ENCODE data around the gene GPC3. TPM values are rescaled to one million over a fixed set of nuclear protein-coding genes. Genes with fewer than 3 reads are reported as not detected.

GPC3 gene
- total RNA-seq, 2 donors from 2014 or later = 1.9 to 2.0 TPM

- TF ChIP-seq, protein P1, sequence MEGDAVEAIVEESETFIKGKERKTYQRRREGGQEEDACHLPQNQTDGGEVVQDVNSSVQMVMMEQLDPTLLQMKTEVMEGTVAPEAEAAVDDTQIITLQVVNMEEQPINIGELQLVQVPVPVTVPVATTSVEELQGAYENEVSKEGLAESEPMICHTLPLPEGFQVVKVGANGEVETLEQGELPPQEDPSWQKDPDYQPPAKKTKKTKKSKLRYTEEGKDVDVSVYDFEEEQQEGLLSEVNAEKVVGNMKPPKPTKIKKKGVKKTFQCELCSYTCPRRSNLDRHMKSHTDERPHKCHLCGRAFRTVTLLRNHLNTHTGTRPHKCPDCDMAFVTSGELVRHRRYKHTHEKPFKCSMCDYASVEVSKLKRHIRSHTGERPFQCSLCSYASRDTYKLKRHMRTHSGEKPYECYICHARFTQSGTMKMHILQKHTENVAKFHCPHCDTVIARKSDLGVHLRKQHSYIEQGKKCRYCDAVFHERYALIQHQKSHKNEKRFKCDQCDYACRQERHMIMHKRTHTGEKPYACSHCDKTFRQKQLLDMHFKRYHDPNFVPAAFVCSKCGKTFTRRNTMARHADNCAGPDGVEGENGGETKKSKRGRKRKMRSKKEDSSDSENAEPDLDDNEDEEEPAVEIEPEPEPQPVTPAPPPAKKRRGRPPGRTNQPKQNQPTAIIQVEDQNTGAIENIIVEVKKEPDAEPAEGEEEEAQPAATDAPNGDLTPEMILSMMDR (IDR thresholded peaks at IDR 0.05) = no peak
- intact Hi-C loops (cut with DNase I) = loop anchor here (10.0 kb wide), 1 partner anchor 134 kb away; no protein-coding TSS in a partner anchor
- no peak for DNase-seq
Observed at GRCh38 chrX:133928365-133928764, 57.0 kb downstream of the GPC3 start.

GRCh38 chrX:133926809-133927208, 58.6 kb downstream of the GPC3 start:
- no peak overlapping the region for H3K27ac ChIP-seq
- intact Hi-C loops (cut with DNase I) = loop anchor here (10.0 kb wide), 1 partner anchor 132 kb away; no protein-coding TSS in a partner anchor
- H3K4me1 ChIP-seq = no peaks in the 10 kb centered on the region
- no peak overlapping the region for H3K4me3 ChIP-seq
- no peaks in the 10 kb centered on the region for H3K36me3 ChIP-seq
- H3K9me3 ChIP-seq = no peaks in the 10 kb centered on the region
- no peak for DNase-seq
- TF ChIP-seq, protein P1 (IDR thresholded peaks at IDR 0.05) = no peak
- no peaks in the 10 kb centered on the region for H3K27me3 ChIP-seq
- no peak overlapping the region for H3K9ac ChIP-seq (ENCODE audit: low read depth in 2 of 2, low read length in 2 of 2)

More at GRCh38 chrX:133928365-133928764, 57.0 kb downstream of the GPC3 start:
- no peaks in the 10 kb centered on the region for H3K27me3 ChIP-seq
- H3K9ac ChIP-seq (ENCODE audit: low read depth in 2 of 2, low read length in 2 of 2) = no peak overlapping the region
- H3K36me3 ChIP-seq = no peaks in the 10 kb centered on the region
- H3K9me3 ChIP-seq = no peaks in the 10 kb centered on the region
- no peaks in the 10 kb centered on the region for H3K4me1 ChIP-seq
- no peak overlapping the region for H3K27ac ChIP-seq
- no peak overlapping the region for H3K4me3 ChIP-seq

DNA sequence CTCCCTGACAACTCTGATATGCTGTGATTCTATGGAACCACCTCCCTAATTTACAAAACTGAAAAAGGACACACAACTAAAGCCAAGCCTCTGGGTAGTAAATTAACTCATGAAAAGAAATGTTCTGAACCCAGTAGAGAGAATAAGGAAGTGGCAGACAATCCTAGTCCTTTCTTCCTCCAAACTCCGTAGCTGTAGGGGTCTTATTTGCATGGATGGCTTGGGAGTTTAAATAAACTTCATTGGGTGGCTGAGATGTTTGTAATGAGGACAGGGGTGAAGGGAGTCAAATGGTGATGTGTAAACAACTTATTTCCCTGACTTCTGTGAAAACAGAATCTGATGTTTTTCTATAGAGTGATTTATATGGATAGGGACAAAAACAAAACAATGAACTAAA, 59.3 kb downstream of the GPC3 start:
- no peaks in the 10 kb centered on the region for H3K27me3 ChIP-seq
- no peak for DNase-seq
- H3K4me3 ChIP-seq = no peak overlapping the region
- intact Hi-C loops (cut with DNase I) = loop anchor here (10.0 kb wide), 1 partner anchor 131 kb away; no protein-coding TSS in a partner anchor
- no peak overlapping the region for H3K27ac ChIP-seq
- no peaks in the 10 kb centered on the region for H3K4me1 ChIP-seq
- no peaks in the 10 kb centered on the region for H3K9me3 ChIP-seq
- TF ChIP-seq, protein P1 (IDR thresholded peaks at IDR 0.05) = no peak
- no peak overlapping the region for H3K9ac ChIP-seq (ENCODE audit: low read depth in 2 of 2, low read length in 2 of 2)
- H3K36me3 ChIP-seq = no peaks in the 10 kb centered on the region

GRCh38 chrX:133924548-133924947, 60.8 kb downstream of the GPC3 start:
- Histone ChIP-seq H3K36me3 (no peaks in the 10 kb centered on the region), H3K9ac (ENCODE audit: low read depth in 2 of 2, low read length in 2 of 2) (no peak overlapping the region), H3K9me3 (no peaks in the 10 kb centered on the region), H3K4me3 (no peak overlapping the region), H3K4me1 (no peaks in the 10 kb centered on the region), H3K27ac (no peak overlapping the region), H3K27me3 (no peaks in the 10 kb centered on the region)
- intact Hi-C loops (cut with DNase I) = loop anchor here (10.0 kb wide), 1 partner anchor 130 kb away; no protein-coding TSS in a partner anchor
- TF ChIP-seq, protein P1 (IDR thresholded peaks at IDR 0.05) = no peak
- no peak for DNase-seq

GRCh38 chrX:133923548-133923947, 61.8 kb downstream of the GPC3 start:
- Histone ChIP-seq H3K9ac (ENCODE audit: low read depth in 2 of 2, low read length in 2 of 2) (no peak overlapping the region), H3K9me3 (no peaks in the 10 kb centered on the region), H3K36me3 (no peaks in the 10 kb centered on the region), H3K27ac (no peak overlapping the region), H3K4me3 (no peak overlapping the region), H3K27me3 (no peaks in the 10 kb centered on the region), H3K4me1 (no peaks in the 10 kb centered on the region)
- TF ChIP-seq, protein P1 (IDR thresholded peaks at IDR 0.05) = no peak
- no peak for DNase-seq
- intact Hi-C loops (cut with DNase I) = loop anchor here (10.0 kb wide), 1 partner anchor 129 kb away; no protein-coding TSS in a partner anchor
